ENCODE measurements around the gene ACTRT3.

Gene ACTRT3

GRCh38 chr3:169769287-169770181, at the start of gene ACTRT3:
Gene ACTRT3 (minus strand): TSS chr3:169769561. CDS start chr3:169769520, 41 bp downstream.
- peak; percentile 32 to 34 for DNase-seq

GRCh38 chr3:169818316-169818715, 49.0 kb upstream of the ACTRT3 start:
- DNase-seq: no peak

- no peak for DNase-seq
Observed at GRCh38 chr3:169815590-169816150, 46.3 kb upstream of the ACTRT3 start.

GRCh38 chr3:169813757-169814517, 44.6 kb upstream of the ACTRT3 start:
- peak in 1 of 2 donors; percentile 71 for DNase-seq

DNA sequence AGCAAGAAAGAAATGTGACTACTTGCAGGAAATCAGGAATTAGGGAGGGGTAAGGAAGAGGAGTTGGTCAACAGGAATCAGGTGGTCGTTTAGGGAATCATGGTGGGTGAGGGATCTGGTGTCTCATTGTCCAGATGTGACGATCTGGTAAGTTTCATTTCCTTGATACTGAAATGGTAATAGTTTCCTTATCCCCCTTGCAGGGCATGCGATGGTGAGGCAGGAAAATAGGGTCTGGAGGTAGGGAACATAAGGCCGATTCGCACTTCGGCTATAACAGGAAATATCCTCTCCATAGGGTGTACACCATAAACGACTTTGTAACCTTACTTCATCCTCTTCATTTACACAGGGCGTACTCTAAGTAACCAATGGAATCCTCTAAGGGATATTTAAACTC, 43.9 kb upstream of the ACTRT3 start:
- no peak for DNase-seq

GRCh38 chr3:169812332-169813235, 43.2 kb upstream of the ACTRT3 start, which contains the start of the genes LRRC34 and LRRIQ4:
Gene LRRC34 (minus strand): TSS chr3:169812904. CDS start chr3:169812548, 356 bp downstream.
Gene LRRIQ4 (plus strand): TSS chr3:169812870. CDS start chr3:169821922, 9,052 bp downstream.
- peak; percentile 14 to 72 for DNase-seq

GRCh38 chr3:169811631-169812331, 42.4 kb upstream of the ACTRT3 start:
- DNase-seq: peak in 1 of 2 donors; percentile 60

- no peak for DNase-seq
Observed at GRCh38 chr3:169809230-169809795, 40.0 kb upstream of the ACTRT3 start.

- DNase-seq: no peak
Observed at GRCh38 chr3:169804681-169805080, 35.3 kb upstream of the ACTRT3 start.

DNA sequence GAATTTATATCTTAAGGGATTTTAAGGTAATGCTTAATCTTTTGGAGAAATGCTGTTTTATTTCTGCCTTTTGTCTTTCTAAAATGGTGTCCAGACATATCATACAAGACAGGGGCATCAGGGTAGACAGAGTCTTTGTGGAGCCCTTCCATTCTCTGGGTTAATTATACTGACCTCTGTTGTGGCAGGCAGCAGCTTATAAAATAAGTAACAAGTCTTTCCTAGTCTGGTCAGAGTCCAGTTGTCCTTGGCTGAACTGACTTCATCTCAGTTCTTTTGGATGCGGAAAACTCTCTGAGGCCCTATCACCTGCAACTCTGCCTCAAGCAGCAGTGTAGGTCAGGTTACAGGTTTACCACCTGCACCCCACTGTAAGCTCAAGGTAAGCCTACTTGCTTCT, 23.0 kb upstream of the ACTRT3 start:
- no peak for DNase-seq

DNA sequence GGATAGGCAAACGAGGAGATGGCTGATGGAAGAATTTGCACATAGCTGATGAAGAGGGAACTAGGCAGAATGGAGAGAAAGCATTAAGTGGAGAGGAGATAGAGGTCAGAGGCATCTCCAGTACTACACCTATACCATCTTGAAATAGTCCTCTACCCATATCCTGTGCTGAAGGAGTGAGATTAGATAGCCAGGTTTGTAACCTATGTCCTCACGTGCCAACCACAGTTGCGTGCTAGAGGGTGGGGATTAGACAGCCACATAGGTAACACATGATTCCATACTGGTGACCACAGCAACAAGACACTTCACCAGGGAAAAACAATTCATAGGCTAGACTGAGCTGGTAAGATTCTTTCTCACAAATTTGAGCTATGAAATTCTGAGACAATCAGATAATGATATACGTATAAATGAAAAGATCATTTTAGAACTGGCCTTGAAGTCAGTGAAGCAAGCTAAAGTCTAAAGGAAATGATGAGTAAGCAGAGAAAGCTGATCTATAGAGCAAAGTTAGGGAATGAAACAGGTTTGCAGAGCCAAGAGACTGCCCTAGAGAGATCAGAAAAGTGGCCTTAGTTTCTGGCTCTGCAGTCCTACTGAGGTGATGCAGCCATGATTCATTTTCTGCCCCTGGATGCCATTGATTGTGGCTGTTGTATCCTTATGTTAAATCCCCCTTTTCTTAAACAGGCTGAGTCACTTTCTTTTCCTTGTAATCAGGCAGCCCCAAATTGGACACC, 21.5 kb upstream of the ACTRT3 start:
- no peak for DNase-seq

DNA sequence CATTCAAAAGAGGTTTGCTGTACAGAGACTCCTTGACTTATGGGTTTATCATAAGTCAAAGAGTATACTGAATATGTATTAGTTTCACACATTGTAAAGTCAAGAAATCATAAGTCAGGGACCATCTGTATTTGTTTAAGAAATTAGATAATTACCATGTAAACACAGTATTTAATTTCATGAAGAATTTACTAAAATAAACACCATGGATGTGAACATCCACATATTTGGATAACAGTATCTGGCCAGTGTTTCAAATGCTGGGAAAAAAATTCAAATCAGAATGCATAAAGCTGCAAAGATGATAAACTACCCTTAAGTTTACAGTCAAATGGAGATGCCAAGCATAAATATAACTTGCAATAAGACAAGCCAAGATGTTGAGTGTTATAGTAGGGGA, 20.9 kb upstream of the ACTRT3 start:
- no peak for DNase-seq

DNA sequence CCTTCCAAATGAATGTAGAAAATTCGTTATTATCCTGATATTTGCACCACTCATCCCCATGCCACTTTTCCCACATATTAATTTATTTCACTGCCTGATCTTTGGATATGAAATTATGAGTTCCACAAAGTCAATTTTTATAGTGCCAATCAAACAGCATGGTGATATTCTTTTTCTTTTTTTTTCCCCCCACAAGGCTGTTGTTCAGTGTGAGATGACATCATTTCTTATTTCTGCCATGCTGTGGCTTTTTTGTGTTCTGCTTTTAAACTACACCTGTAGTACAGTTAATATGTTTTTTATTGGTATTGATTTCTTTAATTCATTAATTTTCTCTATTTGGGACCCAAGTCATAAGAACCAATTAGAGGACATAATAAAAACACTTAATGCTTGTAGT, 18.4 kb upstream of the ACTRT3 start:
- no peak for DNase-seq

GRCh38 chr3:169787120-169787519, 17.8 kb upstream of the ACTRT3 start:
- no peak for DNase-seq

DNA sequence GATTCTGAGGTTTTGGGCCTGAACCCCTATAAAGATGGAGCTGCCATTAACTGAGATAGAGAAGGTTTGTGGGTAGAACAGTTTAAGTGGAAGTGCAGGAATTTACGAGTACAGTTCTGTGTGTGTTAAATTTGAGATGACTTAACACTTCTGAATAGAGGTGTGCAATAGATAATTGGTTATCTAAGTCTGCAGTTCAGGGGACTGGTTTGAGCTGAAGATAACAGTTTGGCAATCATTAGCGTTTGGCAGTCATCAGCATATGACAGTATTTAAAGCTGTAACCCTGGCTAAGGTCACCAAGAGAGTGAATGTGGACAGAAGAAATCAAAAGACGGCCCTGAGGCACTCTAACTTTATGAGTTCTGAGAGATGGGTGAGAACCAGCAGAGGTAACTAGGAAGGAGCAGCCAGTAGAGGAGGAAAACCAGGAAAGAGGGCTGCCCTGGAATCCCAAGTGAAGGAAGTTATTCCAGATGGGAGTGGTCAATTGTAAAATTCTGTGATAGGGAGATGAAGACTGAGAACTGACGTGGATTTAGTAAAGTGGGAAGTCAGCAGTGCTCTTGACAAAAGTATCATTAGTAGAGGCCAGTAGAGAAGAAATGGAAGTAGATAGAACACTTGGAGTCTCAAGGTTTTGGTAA, 12.0 kb upstream of the ACTRT3 start:
- DNase-seq: no peak

GRCh38 chr3:169780742-169781141, 11.4 kb upstream of the ACTRT3 start:
- DNase-seq: no peak

GRCh38 chr3:169777822-169778221, 8.5 kb upstream of the ACTRT3 start:
- no peak for DNase-seq

DNA sequence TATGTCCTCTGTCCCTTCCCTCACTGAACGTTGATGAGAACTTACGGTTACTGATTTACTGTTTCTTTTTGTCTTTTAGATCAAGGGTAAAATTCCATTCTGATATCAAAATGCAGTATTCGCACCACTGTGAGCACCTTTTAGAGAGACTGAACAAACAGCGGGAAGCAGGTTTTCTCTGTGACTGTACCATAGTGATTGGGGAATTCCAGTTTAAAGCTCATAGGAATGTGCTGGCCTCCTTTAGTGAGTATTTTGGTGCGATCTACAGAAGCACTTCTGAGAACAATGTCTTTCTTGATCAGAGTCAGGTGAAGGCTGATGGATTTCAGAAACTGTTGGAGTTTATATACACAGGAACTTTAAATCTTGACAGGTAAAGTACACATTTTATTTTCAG, 4.8 kb upstream of the ACTRT3 start:
- no peak for DNase-seq

DNA sequence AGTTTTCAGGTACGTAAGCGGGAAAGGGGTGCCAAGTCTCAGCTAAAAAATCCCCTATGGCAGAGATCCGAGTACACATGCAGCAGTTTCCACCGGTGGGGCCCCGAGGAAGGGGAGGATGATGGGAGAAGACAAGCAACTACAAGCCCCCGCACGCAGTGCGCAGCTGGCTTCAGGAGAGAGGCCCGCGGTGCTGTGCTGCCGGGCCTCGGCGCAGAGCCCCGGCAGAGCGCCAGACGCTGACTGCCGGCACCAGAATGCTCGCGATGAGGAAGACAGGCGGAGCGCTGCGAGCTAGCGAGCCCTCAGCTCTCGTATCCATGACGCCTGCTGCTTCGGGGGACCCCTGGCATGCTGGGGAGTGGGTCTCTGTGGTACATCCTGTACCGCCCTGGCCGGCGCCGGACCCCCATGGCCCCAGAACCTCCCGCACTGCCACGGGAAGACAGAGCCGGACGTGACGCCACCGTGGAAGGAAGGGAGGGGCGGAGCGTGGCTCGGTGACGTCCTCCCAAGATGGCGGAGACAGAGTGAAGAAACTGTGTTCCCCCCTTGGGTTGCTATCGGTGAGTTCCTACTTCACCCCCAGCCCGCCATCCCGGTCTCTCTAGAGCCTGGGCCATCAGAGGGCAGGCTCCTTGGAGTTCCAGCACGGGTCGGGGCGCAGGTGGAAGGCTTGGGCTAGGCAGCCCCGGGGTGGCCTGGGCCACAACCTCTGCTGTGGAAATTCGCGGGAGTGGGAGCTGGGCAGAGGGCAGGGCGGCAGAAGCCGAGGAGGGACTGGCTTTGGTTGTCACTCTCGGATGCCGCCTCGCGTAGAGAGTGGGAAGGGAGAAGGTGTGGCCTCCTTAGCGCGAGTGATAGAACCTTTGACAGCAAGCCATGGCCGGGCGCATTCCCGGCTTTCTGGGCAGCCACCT, 3.8 kb upstream of the ACTRT3 start, which contains the start of gene MYNN:
Gene MYNN (plus strand): TSS at position 500 of the 920 bp plus-strand sequence. CDS start 900 bp downstream, outside the sequence.
- DNase-seq: peak; percentile 86 to 92
